Activated effector memory CD4-positive, alpha-beta T cell treated with anti-CD3 and anti-CD28 coated beads, Interleukin-2, amount 50 U/mL, for 16 hours (primary cell): ENCODE measurements around the gene ASIC1.

Source experiments
- DNase-seq: peaks from one replicate; pipeline ENCODE4 v3.0.0-alpha.2; 2020

The ASIC1 gene

DNA sequence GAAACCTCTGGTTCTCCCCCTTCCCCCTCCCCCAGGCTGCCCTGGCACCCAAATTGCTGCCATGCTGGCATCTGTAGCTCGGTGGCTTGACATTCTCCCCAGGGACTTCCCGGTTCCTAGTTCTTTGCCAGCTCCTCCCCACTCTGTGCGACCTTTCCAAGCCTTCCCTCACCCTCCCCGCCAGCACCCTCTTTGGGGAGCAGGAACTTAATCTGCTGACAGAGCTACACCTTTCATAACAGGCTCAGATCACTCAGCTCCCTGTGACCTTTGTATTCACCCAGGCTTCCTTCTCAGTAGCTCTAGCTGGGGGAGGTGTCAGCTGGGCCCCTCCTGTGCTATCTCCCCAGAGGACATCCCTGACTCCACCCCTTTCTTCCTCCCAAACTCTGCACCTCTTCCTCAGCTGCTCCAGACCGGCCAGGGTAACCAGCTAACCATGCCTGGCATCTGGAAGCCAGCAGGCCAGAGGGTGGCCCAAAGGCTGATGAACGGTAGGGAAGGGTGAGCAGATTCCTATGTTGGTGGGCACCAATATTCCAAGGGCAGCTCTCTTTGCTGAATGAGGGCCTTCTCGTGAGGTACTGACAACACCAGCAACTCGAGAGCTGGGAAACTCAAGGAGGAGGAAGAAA lies 52.8 kb downstream of the ASIC1 start:
- DNase-seq: no peak

DNA sequence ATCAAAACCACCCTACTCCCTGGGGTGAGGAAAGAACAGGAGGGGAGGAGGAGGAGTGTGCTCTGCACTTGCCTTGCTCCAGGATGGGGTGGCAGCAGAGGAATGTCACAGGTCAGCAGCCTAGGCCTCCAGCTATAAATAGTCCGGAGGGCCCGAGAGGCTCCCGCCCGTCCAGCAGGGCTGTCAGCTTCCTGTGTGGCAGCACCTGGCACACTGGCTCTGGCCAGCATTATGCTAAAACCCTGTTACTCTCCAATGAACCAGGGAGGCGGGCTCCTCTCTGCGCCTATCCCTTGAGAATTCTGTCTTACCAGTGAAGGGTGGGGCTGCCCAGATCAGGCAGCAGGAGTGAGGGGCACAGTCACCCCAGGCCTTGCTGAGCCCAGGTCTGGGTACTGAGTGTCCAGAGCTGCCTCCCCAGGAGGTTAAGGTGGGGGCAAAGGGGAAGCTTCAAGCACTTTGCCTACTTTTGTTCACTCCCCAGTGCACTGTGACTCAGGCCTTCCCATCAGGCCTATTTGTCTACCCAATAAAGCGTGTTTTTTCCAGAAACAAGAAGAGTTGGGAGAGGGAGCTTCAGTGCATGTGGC lies 53.5 kb downstream of the ASIC1 start:
- peak; percentile 64 for DNase-seq

DNA sequence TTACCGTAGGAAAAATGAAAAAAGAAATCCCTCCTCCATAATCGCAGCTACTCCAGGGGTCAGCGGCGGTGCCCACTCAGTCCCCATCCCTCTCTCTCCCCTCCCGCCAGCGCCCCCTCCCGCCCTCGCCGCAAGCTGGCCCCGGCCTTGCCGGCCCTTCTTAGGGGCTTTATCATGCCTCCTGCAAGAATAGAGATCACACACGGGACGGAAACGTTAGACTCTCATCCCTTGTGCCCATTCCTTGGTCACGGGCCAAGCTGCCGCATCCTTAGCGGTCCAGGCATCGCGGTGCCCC lies 53.9 kb downstream of the ASIC1 start:
- no peak for DNase-seq

DNA sequence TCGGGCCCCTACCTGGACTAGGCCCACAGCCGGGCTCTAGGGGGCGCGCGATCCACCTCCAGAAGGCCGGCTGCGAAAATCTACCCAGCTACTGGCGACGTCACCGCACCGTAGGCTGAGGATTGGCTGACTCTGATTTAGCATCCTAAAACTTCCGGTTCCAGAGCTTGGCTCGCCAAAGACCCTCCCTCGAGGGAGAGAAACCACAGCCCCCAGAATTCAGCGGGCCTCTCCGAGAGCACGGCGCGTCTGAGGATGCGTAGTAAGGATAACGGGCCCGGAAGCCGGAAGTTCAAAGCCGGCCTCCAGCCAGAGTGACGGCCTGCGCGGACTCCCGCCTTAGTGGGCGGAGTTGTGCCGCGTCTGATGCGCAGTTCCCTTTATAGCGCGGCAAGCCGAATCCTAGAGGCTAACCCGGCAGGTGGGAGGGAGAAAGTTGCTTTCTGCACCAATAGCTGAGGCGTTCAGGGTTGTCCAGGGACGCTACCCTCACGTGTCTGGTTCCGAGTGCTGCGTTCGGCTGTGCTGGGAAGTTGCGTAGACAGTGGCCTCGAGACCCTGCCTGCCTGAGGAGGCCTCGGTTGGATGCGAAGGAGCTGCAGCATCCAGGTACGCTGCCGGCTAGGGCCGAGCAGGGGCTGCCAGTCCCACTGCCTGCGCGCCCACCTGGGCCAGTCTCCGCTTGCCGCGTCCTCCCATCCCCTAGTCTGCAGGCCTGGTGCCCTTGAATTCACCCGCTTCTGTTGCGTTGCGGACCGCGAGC lies 54.5 kb downstream of the ASIC1 start, which contains the start of gene COX14:
TSS of gene COX14 (plus strand) at position 544 of the 763 bp plus-strand sequence. CDS start 7,808 bp downstream, outside the sequence.
- peak; percentile 100 for DNase-seq

DNA sequence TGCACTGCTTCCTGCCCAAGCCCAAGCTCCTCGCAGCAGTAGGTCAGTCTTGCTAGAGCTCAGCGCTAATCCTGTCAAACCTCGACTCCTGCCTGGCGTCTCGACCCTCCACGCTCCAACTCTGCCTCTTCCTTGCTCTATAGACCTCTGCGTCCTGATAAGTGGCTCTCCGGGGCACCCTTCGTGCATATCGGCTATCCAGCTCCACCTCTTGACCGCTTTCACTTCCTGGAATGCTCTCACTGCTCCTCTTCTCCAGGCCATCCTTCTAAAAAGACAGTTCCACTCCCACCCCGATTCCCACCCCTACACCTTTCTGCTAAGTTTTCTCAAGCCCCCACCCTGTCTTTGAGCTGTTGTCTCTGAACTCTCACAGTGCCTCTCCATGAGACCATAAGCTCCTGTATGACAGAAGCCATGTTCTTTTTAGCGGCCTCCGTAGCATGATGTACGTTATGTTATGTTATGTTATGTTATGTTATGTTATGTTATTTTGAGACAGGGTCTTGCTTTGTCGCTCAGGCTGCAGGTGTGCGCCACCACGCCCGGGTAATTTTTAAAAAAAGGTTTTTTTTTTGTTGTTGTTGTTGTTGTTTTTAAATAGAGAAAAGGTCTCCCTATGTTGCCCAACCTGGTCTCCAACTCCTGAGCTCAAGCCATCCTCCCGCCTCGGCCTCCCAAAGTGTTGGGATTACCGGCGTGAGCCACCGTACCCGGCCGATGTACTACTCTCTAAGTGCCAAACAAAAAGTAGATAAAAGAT lies 55.2 kb downstream of the ASIC1 start:
- DNase-seq: no peak

DNA sequence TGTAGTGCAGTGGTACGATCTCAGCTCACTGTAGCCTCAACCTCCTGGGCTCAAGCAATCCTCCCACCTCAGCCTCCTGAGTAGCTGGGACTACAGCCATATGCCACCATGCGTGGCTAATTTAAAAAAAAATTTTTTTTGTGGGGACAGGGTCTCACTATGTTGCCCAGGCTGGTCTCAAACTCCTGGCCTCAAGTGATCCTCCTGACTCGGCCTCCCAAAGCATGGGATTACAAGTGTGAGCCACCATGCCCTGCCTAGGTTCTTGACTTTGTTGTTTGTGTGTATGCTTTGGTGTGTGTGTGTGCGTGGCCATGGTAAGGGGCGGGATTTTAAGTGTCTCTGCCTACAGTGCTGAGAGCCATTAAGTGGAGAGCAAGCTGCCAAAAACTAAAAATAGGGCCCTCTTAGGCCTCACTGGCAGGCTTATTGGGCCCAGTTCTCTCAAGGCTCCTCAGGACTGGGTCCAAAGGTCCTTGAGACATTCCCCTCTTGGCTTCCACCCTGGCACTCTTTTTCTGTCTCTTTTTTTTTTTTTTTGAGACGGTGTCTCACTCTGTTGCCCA lies 59.7 kb downstream of the ASIC1 start:
- no peak for DNase-seq

DNA sequence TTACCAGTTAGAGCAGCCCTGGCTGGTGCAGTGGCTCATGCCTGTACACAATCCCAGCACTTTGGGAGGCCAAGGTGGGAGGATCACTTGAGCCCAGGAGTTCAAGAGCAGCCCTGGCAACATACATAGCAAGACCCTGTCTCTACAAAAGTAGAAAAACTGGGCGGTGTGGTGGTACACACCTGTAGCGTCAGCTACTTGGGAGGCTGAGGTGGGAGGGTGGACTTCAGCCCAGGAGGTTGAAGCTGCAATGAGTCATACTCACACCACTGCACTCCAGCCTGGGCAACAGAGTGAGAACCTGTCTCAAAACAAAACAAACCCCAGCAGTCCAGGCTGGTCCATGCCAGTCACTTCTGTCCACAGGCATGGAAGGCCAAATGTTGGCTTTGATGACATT lies 62.0 kb downstream of the ASIC1 start:
- DNase-seq: no peak

DNA sequence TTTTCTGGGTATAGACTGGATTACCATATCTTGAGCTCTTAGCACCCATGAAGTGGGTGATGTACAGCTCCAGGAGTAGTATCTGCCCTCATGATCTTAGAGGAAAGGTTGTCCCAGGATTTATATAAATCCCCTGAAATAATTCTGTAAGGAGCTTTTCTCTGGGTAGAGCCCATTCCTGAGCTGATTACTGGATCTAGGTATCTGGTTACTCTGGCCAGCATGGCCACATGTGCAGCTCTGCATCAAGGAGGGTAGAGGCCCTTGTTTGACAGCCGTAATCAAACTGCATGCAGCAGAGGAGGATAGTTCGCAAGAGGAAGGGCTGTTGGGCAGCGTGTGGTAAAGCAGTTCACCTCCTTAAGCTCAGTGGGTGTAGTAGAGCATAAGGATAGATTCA lies 63.1 kb downstream of the ASIC1 start:
- DNase-seq: no peak

DNA sequence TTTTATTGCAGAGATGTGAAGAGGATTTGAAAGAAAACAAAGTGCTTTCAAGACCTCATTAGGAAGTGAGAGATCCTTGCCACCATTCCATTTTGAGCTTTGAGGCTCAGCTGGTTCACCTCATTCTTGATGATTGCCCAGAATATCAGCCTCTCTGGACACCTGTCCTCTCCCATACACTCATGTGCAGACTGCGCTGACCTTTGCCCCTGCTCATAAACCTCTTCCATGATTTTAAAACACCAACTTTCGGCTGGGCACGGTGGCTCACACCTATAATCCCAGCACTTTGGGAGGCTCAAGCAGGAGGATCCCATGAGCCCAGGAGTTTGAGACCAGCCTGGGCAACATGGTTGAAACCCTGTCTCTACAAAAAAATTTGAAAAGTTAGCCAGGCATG lies 63.6 kb downstream of the ASIC1 start:
- no peak for DNase-seq

DNA sequence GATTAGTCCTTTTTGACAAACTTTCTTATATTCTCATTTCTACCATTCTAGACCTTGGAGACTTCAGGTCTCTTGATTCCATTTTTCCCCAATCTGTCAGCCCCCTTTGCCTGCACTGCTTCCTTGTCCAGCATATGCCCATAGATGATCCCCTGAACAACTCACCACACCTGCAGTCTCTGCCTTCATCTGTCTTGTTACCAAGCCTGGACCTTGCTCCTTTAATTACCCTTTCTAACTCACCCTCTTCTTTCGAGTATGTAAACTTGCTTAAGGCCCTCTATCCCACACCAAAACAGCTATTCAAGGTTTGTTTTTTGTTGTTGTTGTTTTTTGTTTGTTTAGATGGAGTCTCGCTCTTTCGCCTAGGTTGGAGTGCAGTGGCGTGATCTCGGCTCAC lies 64.2 kb downstream of the ASIC1 start:
- no peak for DNase-seq

DNA sequence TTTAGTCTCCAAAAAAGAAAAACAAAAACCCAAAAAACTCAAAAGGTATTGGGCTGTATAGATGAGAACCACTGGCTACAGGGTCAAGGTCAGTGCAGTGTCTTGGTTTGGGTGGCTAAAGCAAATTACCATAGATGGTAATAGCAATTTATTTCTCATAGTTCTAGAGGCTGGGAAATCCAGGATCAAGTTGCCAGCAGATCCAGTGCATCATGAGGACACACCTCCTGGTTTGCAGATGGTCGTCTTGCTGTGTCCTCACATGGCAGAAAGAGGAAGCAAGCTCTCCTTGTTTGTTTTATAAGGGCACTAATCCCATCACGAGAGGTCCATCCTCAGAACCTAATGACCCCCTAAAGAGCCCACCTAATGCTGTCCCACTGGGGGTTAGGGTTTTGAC lies 65.8 kb downstream of the ASIC1 start:
- no peak for DNase-seq

DNA sequence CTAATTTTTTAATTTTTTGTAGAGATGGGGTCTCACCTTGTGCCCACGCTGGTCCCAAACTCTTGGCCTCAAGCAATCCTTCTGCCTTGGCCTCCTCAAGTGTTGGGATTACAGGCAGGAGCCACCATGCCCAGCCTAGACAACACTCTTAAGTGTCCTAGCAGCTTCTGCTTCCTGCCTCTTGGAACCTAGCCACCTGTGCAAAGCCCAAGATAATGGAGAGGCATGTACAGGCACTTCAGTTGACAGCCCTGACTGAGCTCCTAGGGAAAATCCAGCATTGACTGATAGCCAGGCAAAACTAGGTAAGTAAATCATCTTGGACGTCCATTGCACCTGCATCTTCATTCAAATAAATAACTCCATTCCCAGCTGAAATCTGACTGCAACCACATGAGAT lies 70.2 kb downstream of the ASIC1 start:
- no peak for DNase-seq

DNA sequence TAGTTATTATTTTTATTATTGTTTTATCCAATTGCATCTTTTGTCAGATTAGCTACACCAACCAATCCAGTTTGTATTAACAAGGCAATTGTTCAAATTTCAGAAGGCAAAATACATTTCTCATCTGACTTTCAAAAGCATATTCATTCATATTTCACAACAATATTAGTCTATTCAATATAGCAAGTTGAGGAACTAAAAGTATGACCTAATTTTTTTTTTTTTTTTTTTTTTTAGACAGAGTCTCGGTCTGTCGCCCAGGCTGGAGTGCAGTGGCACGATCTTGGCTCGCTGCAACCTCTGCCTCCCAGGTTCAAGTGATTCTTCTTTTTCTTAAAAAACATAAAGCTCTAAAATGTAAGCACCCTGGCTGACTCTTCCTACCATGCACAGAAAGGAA lies 71.9 kb downstream of the ASIC1 start:
- DNase-seq: no peak

DNA sequence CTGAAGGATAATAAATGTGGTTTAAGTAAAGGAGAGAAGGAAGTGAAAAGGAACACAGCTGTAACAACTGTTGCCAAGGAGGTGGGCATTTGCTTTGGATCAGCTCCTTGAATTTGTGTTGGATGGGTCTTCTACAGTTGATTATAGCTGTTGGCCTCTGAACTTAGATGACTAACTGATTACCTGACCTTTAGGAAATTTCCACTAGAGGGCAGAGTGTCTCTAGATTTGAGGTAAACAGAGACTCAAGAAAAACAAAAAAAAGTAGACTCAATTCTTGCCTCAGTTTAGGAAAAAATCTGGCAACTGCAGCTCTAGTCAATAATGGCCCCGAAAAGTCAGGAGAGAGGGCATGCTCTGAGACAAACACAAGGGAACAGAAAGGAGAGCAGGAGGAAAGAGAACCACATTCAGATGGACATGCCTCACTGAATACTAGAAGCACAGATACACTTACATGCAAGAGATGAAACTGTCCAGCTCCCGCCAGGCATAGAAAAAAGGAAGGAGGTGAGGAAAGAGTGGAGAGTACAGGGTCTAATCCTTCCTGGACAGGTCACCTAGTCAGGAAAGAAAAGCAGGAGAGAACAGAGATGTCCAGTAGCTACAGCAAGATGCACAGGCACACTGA lies 75.2 kb downstream of the ASIC1 start:
- no peak for DNase-seq
